ENCODE results near the gene PITPNC1. TPM values are rescaled to one million over a fixed set of nuclear protein-coding genes. Genes with fewer than 3 reads are reported as not detected.
"Not testable (repeated sequence)": the region's sequence is repeated elsewhere in the genome, so short reads cannot be mapped to it uniquely, and the experiment has no call there.

The PITPNC1 gene
- total RNA-seq, 4 donors from 2014 or later: 1.9 to 12.4 (median 5.2) TPM

DNA sequence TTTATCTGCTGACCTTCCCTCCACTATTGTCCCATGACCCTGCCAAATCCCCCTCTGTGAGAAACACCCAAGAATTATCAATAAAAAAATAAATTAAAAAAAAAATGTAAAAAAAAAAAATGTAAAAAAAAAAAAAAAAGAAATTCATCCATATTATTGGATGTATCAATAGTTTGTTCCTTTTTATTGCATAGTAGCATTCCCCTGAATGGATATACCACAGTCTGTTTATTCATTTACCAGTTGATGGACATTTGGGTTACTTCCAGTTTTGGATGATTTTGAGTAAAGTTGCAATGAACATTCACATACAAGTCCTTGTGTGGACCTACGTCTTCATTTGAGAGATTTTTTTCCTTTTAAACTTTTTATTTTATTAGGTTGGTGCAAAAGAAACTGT, 94.0 kb downstream of the PITPNC1 start:
- peaks cover 0 to 5% (median 0%) of the 10 kb centered on the region in 4 donors for H3K4me1 ChIP-seq
- no peak overlapping the region for H3K4me3 ChIP-seq
- TF ChIP-seq CTCF (IDR thresholded peaks at IDR 0.05) (no peak), POLR2A (IDR thresholded peaks at IDR 0.05) (no peak)
- H3K9me3 ChIP-seq: no peaks in the 10 kb centered on the region
- no peaks in the 10 kb centered on the region for H3K27me3 ChIP-seq
- no peaks in the 10 kb centered on the region for H3K36me3 ChIP-seq
- H3K27ac ChIP-seq: no peak overlapping the region
- no peak for DNase-seq

DNA sequence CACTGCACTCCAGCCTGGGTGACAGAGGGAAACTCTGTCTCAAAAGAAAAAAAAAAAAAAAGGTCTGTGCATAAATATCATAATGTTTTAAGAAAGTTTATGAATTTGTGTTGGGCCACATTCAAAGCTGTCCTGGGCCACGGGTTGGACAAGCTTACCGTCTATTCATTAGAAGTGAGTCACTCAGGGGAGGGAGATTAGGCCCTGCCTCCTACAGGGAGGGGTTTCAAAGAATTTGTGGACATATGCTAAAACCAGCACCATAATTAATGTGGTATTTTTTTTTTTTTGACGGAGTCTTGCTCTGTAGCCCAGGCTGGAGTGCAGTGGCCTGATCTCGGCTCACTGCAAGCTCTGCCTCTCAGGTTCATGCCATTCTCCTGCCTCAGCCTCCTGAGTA, 95.5 kb downstream of the PITPNC1 start:
- H3K4me1 ChIP-seq, H3K4me3 ChIP-seq, H3K36me3 ChIP-seq, H3K9me3 ChIP-seq, H3K27ac ChIP-seq, H3K27me3 ChIP-seq, DNase-seq: not testable (repeated sequence)

DNA sequence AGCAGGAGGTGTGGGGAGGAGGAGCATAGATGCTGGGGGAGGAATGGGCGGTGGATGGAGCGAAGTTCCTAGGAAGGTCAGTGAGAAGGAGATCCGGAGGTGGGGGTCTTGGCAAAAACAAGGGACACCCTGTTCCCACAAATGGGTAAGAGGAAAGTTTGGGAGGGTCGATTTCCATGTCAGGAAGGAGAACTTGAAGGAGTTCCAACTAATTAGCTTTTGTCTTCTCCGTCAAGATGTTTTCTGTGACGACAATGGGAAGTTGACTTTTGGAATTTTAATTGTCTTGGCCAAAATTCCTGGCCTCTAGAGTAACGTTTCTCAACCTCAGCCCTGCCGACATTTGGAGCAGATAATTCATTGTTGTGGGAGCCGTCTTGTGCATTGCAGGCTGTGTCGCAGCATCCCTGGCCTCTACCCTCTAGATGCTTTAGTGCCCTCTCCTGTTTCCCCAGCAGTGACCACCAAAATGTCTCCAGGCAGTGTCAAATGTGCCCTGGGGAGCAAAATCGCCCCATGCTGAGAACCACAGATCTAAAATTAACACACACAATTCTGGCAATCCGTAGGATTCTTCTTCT, 97.1 kb downstream of the PITPNC1 start:
- Histone ChIP-seq H3K36me3 (no peaks in the 10 kb centered on the region), H3K4me1 (peaks cover 0 to 5% (median 0%) of the 10 kb centered on the region in 4 donors), H3K27me3 (no peaks in the 10 kb centered on the region), H3K9me3 (no peaks in the 10 kb centered on the region), H3K27ac (peak overlapping the region; percentile 32 to 70 (median 53)), H3K4me3 (no peak overlapping the region)
- TF ChIP-seq CTCF (IDR thresholded peaks at IDR 0.05) (no peak), POLR2A (IDR thresholded peaks at IDR 0.05) (no peak)
- no peak for DNase-seq

DNA sequence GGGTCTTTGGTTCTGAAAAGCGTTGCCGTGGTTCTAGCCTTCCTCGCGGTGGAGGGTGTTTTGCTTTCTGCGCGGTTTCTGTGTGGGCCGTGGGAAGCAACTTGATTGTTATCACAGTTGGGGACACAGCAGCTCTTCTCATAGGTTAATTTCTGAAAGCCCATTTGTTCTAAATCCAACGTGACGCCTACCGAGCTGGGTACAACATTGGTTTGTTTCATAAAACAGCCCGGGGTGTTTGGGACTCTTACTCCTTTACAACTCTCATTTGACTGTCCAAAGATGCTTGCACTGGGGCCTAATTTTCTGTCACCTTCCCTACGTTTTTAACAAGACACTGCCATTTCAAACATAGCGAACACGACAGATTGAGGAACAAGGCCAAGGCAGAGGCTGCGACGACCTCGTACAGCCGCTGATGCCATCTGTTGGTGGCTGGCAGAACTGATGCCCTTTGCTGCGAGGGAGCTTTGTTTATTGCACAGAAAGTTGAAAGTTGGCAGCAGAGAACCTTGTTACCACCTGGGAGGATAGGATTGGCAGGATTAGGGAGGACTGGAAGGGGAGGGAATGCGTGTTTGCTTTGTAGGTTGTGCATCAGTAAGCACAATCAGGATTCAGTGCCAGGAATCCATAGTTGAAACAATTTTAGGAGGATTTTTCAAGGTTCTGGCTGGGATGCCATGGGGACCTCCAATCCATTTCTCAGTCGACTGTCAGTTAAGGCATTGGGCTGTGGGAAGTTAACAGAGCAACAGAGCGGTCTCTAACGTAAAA, 98.3 kb downstream of the PITPNC1 start:
- no peaks in the 10 kb centered on the region for H3K9me3 ChIP-seq
- H3K27me3 ChIP-seq: no peaks in the 10 kb centered on the region
- no peak overlapping the region for H3K4me3 ChIP-seq
- no peaks in the 10 kb centered on the region for H3K36me3 ChIP-seq
- peak overlapping the region; percentile 32 to 70 (median 53) for H3K27ac ChIP-seq
- TF ChIP-seq POLR2A (IDR thresholded peaks at IDR 0.05) (no peak), CTCF (IDR thresholded peaks at IDR 0.05) (peak; percentile 77 to 98 (median 90))
- H3K4me1 ChIP-seq: peaks cover 0 to 5% (median 0%) of the 10 kb centered on the region in 4 donors
- peak; percentile 79 to 93 (median 82) for DNase-seq

GRCh38 chr17:67476787-67477335, 99.8 kb downstream of the PITPNC1 start:
- H3K36me3 ChIP-seq: no peaks in the 10 kb centered on the region
- H3K4me1 ChIP-seq: peaks cover 0 to 5% (median 0%) of the 10 kb centered on the region in 4 donors
- no peaks in the 10 kb centered on the region for H3K9me3 ChIP-seq
- TF ChIP-seq POLR2A (IDR thresholded peaks at IDR 0.05) (no peak), CTCF (IDR thresholded peaks at IDR 0.05) (no peak)
- DNase-seq: no peak
- no peaks in the 10 kb centered on the region for H3K27me3 ChIP-seq
- peak overlapping the region in 2 of 4 donors; percentile 13 to 36 for H3K27ac ChIP-seq
- H3K4me3 ChIP-seq: no peak overlapping the region

DNA sequence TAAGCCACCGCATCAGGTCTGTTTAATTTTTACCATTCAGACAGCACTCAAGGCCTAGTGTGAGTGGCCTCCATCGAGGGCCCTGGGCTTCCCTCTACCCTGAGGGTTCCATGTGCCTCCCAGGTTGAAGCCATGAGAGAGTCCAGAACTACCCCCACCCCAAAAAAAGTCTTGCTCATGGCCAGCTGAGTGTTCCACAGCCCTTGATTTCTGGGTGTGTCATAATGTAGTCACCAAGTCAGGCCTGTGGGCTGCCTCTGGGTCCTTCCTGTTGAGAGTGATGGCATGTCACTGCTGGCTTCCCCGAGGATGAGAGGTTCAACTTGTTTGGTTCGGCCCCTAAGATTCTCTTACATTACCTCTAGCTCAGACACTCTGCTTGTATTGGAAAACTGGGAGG, 100.6 kb downstream of the PITPNC1 start:
- no peaks in the 10 kb centered on the region for H3K36me3 ChIP-seq
- H3K27me3 ChIP-seq: no peaks in the 10 kb centered on the region
- peak in 2 of 3 donors; percentile 44 to 70 for DNase-seq
- H3K4me1 ChIP-seq: peaks cover 0 to 5% (median 0%) of the 10 kb centered on the region in 4 donors
- H3K4me3 ChIP-seq: no peak overlapping the region
- peak overlapping the region; percentile 13 to 53 (median 48) for H3K27ac ChIP-seq
- H3K9me3 ChIP-seq: no peaks in the 10 kb centered on the region
- no peak for TF ChIP-seq POLR2A (IDR thresholded peaks at IDR 0.05)
- TF ChIP-seq CTCF (IDR thresholded peaks at IDR 0.05): no peak

Measured in Peyer's patch (tissue), 4 donors.